Activated naive CD4-positive, alpha-beta T cell treated with Interleukin-2 at 50 U/mL for 16 hours (primary cell): Measurements from ENCODE around the gene CLMN.

ENCODE experiments used
- DNase-seq: peaks from one replicate; pipeline ENCODE4 v3.0.0-alpha.2; 2020

CLMN gene

GRCh38 chr14:95236221-95236620 lies 83.5 kb downstream of the CLMN start:
- no peak for DNase-seq

GRCh38 chr14:95235767-95236166 lies 83.9 kb downstream of the CLMN start:
- no peak for DNase-seq

GRCh38 chr14:95235351-95235750 lies 84.4 kb downstream of the CLMN start:
- no peak for DNase-seq

GRCh38 chr14:95234426-95234825 lies 85.3 kb downstream of the CLMN start:
- no peak for DNase-seq

- DNase-seq: no peak
Observed at GRCh38 chr14:95233702-95234241, 85.9 kb downstream of the CLMN start.

- no peak for DNase-seq
Observed at GRCh38 chr14:95232894-95233584, 86.7 kb downstream of the CLMN start.

GRCh38 chr14:95231966-95232633 lies 87.6 kb downstream of the CLMN start:
- no peak for DNase-seq

GRCh38 chr14:95229749-95230148 lies 90.0 kb downstream of the CLMN start:
- no peak for DNase-seq

GRCh38 chr14:95228240-95228639 lies 91.5 kb downstream of the CLMN start:
- DNase-seq: no peak

- DNase-seq: no peak
Observed at GRCh38 chr14:95227279-95227860, 92.3 kb downstream of the CLMN start.

GRCh38 chr14:95226801-95227200 lies 92.9 kb downstream of the CLMN start:
- DNase-seq: no peak

GRCh38 chr14:95225251-95225887 lies 94.3 kb downstream of the CLMN start:
- no peak for DNase-seq

- no peak for DNase-seq
Observed at GRCh38 chr14:95222870-95223398, 96.8 kb downstream of the CLMN start.

GRCh38 chr14:95222151-95222631 lies 97.5 kb downstream of the CLMN start:
- DNase-seq: no peak

GRCh38 chr14:95221531-95221930 lies 98.2 kb downstream of the CLMN start:
- DNase-seq: no peak

- DNase-seq: no peak
Observed at GRCh38 chr14:95220663-95221231, 99.0 kb downstream of the CLMN start.

- DNase-seq: no peak
Observed at GRCh38 chr14:95218472-95219193, 101.1 kb downstream of the CLMN start.

- DNase-seq: no peak
Observed at GRCh38 chr14:95218006-95218405, 101.7 kb downstream of the CLMN start.

- no peak for DNase-seq
Observed at GRCh38 chr14:95217391-95217900, 102.3 kb downstream of the CLMN start.

- no peak for DNase-seq
Observed at GRCh38 chr14:95216008-95216407, 103.7 kb downstream of the CLMN start.

- DNase-seq: no peak
Observed at GRCh38 chr14:95215094-95215725, 104.5 kb downstream of the CLMN start.
